ENCODE data around the gene WASF2.

- TF ChIP-seq, protein P1, sequence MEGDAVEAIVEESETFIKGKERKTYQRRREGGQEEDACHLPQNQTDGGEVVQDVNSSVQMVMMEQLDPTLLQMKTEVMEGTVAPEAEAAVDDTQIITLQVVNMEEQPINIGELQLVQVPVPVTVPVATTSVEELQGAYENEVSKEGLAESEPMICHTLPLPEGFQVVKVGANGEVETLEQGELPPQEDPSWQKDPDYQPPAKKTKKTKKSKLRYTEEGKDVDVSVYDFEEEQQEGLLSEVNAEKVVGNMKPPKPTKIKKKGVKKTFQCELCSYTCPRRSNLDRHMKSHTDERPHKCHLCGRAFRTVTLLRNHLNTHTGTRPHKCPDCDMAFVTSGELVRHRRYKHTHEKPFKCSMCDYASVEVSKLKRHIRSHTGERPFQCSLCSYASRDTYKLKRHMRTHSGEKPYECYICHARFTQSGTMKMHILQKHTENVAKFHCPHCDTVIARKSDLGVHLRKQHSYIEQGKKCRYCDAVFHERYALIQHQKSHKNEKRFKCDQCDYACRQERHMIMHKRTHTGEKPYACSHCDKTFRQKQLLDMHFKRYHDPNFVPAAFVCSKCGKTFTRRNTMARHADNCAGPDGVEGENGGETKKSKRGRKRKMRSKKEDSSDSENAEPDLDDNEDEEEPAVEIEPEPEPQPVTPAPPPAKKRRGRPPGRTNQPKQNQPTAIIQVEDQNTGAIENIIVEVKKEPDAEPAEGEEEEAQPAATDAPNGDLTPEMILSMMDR (IDR thresholded peaks at IDR 0.05) = peak in 4 of 6 experiments; percentile 22 to 45 (median 30)
- TF ChIP-seq POLR2A (IDR thresholded peaks at IDR 0.05) = peak; percentile 56 to 63
These were observed 123.4 kb downstream of the WASF2 start, which contains the start of gene MAP3K6 for GRCh38 chr1:27366411-27367159.

All from Peyer's patch (tissue), 4 donors.